Cardiac fibroblast (primary cell): ENCODE results near the gene GPM6B.

Experiments used
- DNase-seq, 2 donors: peaks; one replicate each; pipeline versions ENCODE4 v3.0.0 to v3.0.0-alpha.2; 2010; ENCODE audit warnings: low read depth in 2 of 2
- H3K4me3 ChIP-seq, 2 donors: replicated peaks in 1 of 2; 1 replicate in 1 of 2; 2 replicates in 1 of 2; pipeline ENCODE4 v1.5.1; 2011; ENCODE audit warnings: low read depth in 2 of 2, low read length in 2 of 2, mild to moderate bottlenecking in 2 of 2, moderate library complexity in 1 of 2
- TF ChIP-seq, protein P1 (sequence below): IDR thresholded peaks from one replicate; pipeline ENCODE4 v1.5.1; 2011; ENCODE audit warnings: low read depth, mild to moderate bottlenecking, low read length, inconsistent platforms

Gene GPM6B

GRCh38 chrX:13836575-13836974 lies 19.7 kb upstream of the GPM6B start:
- DNase-seq = no peak
- TF ChIP-seq, protein P1, sequence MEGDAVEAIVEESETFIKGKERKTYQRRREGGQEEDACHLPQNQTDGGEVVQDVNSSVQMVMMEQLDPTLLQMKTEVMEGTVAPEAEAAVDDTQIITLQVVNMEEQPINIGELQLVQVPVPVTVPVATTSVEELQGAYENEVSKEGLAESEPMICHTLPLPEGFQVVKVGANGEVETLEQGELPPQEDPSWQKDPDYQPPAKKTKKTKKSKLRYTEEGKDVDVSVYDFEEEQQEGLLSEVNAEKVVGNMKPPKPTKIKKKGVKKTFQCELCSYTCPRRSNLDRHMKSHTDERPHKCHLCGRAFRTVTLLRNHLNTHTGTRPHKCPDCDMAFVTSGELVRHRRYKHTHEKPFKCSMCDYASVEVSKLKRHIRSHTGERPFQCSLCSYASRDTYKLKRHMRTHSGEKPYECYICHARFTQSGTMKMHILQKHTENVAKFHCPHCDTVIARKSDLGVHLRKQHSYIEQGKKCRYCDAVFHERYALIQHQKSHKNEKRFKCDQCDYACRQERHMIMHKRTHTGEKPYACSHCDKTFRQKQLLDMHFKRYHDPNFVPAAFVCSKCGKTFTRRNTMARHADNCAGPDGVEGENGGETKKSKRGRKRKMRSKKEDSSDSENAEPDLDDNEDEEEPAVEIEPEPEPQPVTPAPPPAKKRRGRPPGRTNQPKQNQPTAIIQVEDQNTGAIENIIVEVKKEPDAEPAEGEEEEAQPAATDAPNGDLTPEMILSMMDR = no peak
- no peak overlapping the region for H3K4me3 ChIP-seq

- no peak for DNase-seq
- no peak overlapping the region for H3K4me3 ChIP-seq
- TF ChIP-seq, protein P1 = no peak
Observed at GRCh38 chrX:13835825-13836224, 18.9 kb upstream of the GPM6B start.

DNA sequence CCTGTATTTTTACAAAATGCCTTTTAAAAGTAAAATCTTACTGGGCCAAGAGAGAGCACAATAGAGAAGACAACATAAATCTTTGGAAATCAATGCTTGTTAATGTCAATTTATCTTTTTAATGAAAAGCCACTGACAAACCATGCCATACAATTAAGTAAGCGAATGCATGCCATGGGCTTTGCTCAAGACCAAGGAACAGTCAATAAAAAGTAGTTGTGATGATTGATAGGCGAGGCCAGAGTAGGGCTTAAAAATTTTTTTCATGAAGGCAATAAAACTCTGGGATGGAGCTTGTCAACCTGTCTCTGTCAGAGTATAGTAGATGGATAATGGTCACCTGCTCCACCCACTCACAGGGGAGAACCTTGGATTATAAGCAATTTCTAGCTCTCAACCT lies 17.5 kb upstream of the GPM6B start:
- DNase-seq = no peak
- TF ChIP-seq, protein P1 = no peak

GRCh38 chrX:13829983-13830382 lies 13.1 kb upstream of the GPM6B start:
- no peak for DNase-seq
- H3K4me3 ChIP-seq = no peak overlapping the region
- TF ChIP-seq, protein P1 = no peak

More for the DNA sequence above, 17.5 kb upstream of the GPM6B start:
- no peak overlapping the region for H3K4me3 ChIP-seq

DNA sequence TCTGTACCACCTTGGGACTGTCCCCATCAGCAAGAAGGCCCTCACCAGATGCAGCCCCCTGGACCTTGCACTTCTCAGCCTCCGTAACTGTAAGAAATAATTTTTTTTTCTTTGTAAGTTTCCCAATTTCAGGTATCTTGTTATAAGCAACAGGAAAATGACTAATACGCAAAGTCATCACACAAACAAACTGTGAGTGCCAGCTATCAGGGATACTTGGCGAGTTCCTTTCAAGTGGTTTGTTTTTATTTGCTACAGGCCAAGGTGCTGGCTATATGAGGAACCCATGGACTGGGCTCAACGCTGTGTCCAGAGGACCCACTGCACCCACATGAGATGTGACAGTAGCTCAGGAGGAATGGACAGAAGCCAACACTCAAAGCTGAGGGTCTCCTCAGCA lies 11.5 kb upstream of the GPM6B start:
- no peak overlapping the region for H3K4me3 ChIP-seq
- peak; percentile 10 to 34 for DNase-seq

DNA sequence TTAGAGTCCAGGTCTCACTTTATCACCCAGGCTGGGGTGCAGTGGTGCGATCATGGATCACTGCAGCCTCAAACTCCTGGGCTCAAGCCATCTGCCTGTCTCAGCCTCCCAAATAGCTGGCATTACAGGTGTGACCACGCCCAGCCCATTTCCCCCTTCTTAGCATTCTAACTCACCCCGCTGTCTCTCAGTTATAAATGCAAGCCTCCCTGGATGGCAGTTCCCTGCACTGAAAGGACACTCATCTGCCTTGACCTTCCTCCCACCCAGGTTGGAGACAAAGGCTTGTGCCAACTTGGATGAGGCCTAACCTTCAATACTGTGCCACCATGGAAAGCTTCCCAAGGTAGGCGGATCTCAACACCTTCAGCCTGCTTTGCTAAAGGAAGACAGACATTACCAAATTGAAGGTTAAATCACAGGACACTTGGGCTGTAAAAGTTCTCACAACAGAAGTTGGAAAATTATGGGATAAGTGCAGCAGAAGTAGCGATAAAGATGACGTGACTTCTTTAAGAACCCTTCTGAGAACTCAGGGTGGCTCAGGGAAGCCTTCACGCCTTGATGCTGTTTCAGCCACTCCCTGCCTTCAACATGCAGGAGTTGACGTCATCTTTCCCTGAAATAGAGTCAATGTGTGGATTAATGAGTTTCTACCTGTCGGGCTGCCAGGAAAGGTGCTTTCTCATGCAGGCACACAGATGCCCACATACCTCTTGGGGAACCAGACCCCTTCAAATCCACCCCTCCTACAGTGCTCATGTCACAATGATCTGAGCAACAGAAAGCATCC lies 10.6 kb upstream of the GPM6B start:
- DNase-seq = no peak
- TF ChIP-seq, protein P1 = no peak
- no peak overlapping the region for H3K4me3 ChIP-seq

More for the DNA sequence above, 11.5 kb upstream of the GPM6B start:
- TF ChIP-seq, protein P1 = no peak

- DNase-seq = no peak
- TF ChIP-seq, protein P1 = no peak
- no peak overlapping the region for H3K4me3 ChIP-seq
Observed at GRCh38 chrX:13826770-13827169, 9.9 kb upstream of the GPM6B start.
